HG03442 (cell line): ENCODE results near the gene ACER3.
"Not testable (repeated sequence)": the region's sequence is repeated elsewhere in the genome, so short reads cannot be mapped to it uniquely, and the experiment has no call there.

Experiments used
- ATAC-seq: cut with Tn5 transposase; IDR thresholded peaks from one replicate; pipeline ENCODE4 v1.9.1; 2021; ENCODE audit warnings: mild to moderate bottlenecking, moderate library complexity; ENCODE audit not compliant: unreplicated experiment

The ACER3 gene

DNA sequence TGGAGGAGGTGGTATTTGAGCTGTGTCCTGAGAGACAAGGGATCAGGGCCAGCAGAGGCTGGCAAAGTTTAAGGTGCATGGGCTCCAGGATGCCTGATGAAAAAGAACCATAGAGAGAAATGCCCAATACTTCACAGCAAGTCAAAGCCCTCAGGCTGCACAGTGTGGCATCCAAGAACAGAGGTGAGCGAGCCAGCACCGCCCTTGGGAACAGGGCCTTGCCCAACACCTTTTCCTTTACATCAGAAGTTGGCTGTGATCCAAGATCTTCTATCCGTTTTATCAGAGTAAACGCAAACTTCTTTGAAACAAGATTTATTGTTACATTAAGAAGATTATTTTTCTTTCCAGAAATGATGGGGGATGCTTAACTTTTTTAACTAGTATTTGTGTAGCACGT, 174.9 kb downstream of the ACER3 start:
- no peak for ATAC-seq

DNA sequence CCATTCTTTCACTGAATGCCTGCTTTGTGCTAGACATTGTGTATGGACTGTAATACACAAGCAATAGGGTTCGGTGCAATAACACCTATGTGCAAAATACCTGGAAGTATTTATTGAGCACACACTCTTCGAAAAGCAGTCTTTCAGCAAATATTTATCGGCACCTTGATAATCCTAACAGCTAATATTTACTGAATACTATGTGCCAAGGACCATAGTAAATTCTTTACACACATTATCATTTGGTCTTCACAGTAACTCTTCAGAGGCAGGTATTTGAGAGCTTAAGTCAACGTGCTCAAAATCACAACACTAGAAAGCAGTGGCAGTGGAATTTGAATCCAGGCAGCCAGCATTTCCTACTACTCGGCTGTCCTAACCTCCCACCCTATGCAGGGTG, 175.7 kb downstream of the ACER3 start:
- no peak for ATAC-seq

DNA sequence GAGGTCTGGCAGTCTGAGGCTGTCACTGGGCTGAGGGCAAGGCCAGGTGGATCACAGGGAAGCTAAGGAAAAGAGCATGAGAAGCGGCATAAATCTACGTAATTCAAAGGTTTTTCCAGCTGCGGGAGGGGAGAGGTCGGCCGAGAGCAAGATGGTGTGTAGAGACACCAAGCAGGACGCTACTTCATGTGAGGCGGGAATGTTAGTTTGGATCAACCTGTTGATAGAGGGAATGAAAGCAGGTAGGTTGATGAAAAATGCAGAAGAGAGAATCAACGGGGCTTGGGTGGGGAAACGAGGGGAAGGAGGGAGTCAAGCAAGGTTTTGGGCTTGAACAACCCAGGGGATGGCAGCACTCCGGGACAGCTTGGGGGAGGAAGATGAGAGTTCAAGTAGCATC, 176.3 kb downstream of the ACER3 start:
- ATAC-seq, result no peak

DNA sequence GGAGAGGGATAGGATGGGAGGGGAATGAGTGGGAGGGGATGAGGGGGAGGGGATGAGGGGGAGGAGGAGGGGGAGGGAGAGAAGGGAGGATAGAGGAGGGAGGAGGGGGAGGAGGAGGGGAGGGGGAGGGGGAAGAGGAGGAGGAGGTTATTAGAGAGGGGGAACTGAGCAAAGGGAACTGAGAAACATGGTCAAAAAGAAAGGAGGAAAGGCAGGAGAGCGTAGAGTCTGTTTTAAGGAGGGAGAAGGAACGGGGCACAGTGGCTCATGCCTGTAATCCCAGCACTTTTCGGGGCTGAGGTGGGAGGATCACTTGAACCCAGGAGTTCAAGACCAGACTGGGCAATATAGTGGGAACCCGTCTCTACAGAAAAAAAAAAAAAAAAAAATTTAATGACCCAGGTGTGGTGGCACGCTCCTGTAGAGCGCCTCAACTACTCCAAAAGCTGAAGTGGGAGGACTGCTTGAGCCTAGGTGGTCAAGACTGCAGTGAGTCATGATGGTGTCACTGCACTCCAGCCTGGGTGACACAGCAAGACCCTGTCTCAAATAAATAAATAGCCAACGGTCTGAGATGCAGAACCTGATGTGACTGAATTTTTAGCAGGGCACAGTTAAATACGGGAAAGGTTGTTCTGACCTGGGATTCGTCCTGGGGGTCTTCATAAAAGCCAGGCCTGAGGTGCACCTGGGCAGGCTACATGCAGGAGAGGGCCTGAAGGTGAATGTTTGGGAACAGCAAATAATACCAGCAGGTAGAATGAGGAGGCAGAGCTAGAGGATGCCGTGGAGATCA, 177.5 kb downstream of the ACER3 start:
- no peak for ATAC-seq

DNA sequence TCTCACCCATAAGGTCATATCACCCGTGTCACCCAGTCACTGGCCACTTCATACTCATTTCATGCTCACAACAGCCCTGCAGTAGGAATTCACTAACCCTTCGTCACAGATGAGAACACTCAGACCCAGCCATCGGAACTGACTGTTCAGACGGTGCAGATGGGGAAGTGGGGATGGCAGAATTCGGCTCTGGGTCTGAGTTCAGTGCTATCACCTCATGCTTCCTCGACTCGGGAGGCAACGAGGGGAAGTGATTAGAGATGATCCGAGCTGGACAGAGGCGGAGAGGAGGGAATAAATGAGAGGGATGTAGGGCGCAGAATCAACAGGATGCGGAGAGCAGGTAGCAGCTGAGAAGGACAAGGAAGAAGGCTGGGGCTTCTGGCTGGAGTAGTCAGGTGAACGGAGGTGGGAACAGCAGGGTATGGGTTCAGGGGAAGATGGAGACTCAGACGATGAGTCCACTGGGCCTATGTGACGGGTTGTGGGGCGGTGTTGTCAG, 178.2 kb downstream of the ACER3 start:
- no peak for ATAC-seq

DNA sequence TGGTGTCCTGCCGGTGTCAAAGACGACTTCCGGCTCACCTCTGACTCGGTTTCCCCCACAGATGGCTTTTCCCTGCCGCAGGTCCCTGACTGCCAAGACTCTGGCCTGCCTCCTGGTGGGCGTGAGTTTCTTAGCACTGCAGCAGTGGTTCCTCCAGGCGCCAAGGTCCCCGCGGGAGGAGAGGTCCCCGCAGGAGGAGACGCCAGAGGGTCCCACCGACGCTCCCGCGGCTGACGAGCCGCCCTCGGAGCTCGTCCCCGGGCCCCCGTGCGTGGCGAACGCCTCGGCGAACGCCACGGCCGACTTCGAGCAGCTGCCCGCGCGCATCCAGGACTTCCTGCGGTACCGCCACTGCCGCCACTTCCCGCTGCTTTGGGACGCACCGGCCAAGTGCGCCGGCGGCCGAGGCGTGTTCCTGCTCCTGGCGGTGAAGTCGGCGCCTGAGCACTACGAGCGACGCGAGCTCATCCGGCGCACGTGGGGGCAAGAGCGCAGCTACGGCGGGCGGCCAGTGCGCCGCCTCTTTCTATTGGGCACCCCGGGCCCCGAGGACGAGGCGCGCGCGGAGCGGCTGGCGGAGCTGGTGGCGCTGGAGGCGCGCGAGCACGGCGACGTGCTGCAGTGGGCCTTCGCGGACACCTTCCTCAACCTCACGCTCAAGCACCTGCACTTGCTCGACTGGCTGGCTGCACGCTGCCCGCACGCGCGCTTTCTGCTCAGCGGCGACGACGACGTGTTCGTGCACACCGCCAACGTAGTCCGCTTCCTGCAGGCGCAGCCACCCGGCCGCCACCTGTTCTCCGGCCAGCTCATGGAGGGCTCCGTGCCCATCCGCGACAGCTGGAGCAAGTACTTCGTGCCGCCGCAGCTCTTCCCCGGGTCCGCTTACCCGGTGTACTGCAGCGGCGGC, 179.0 kb downstream of the ACER3 start:
- ATAC-seq, result no peak

DNA sequence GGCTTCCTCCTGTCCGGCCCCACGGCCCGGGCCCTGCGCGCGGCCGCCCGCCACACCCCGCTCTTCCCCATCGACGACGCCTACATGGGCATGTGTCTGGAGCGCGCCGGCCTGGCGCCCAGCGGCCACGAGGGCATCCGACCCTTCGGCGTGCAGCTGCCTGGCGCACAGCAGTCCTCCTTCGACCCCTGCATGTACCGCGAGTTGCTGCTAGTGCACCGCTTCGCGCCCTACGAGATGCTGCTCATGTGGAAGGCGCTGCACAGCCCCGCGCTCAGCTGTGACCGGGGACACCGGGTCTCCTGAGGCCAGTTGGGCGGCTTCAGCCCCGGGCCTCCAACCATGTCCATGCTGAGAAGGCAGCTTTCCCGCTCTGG, 179.7 kb downstream of the ACER3 start:
- no peak for ATAC-seq

DNA sequence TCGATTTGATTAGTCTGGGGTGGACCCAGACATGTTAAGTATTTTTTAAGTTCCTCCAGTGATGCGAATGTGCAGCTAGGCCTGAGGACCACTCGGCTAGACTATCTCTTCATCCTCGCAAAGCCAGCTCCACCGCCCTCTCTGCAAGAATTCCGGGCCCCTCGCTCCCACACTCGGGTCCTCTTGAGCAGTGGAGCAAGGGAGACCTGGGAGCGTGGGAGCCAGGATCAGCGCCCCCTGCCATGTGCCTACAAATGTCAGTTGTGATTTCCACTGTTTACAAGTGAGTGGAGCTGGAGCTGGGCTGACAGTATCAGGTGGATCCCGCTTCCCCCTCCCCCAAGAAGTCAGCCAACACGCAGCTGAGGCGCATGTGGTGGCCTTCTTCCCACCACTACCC, 180.2 kb downstream of the ACER3 start:
- no peak for ATAC-seq

DNA sequence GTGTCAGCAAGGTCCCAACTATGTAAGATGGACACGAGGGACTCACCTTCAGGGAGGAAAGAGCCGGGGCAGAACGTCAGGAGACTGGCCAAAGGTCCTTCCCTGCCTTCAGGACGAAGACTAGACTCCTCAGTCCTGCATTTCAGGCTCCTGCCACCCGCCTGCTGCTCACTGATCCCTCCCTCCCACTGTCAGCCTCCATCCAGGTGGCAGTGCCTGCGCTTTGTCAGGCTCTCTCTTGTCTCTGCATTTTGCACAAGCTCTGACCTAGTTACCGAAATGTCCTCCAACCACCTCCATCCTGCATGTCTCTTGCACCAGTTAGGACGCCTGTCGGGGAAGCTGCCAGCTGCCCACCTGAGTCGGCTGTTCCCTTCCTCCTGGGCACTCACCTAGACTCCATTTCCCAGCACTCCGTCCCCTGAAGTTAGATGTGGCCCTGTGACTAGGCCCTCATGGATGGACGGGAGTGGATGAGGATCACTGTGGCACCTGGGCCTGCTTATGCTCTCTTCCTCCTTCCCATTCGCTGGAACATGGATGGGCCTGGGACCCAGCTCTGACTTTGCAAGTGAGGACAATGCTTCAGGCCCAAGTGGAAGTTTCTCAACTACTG, 181.5 kb downstream of the ACER3 start:
- no peak for ATAC-seq

DNA sequence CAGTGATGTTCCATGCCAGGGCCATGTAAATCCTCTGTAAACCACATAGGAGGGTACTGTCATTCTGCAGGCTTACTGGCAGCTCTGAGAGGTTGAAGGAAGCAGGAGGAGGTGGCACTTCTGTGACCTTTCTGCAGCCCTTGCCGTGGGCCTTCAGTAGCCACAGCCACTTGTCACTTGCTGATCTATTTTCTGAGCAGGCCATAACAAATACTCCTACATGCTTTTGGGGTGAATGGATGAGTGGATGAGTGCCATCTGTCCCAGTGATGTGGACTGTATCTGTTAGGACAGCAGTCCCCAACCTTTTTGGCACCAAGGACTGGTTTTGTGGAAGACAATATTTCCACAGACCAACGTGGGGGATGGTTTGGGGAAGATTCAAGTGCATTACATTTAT, 183.6 kb downstream of the ACER3 start:
- ATAC-seq, result no peak

DNA sequence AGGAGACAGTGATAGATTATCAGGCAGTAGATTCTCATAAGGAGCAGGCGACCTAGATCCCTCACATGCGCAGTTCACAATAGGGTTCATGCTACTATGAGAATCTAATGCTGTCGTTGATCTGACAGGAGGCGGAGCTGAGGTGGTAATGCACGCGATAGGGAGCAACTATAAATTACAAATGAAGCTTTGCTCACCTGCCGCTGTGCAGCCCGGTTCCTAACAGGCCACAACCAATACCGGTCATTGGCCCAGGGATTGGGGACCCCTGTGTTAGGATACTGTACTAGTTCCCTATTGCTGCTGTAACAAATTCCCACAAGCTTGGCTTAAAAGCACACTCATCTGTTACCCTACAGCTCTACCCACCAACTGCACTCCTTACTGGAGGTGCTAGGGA, 184.2 kb downstream of the ACER3 start:
- ATAC-seq, result no peak

DNA sequence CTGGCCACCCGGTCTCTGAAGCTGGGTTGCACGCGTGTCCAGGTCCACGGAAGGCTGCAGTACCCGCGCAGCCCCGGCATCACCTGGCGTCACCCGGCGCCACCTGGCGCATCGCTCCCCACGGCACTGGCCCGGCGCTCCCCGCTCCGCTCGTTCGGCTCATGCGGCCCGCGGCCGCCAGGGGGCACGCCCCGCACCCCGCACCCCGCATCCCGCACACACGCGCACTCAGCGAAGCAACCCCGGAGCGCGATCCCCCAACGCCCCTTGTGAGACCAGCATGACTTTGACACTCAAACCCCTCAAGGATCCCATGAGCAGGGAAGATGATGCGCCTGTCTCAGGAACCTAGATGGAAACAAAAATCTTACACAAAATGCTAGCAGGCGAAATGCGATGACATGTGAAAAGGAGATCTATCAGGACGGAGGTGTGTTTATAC, 185.4 kb downstream of the ACER3 start:
- no peak for ATAC-seq

DNA sequence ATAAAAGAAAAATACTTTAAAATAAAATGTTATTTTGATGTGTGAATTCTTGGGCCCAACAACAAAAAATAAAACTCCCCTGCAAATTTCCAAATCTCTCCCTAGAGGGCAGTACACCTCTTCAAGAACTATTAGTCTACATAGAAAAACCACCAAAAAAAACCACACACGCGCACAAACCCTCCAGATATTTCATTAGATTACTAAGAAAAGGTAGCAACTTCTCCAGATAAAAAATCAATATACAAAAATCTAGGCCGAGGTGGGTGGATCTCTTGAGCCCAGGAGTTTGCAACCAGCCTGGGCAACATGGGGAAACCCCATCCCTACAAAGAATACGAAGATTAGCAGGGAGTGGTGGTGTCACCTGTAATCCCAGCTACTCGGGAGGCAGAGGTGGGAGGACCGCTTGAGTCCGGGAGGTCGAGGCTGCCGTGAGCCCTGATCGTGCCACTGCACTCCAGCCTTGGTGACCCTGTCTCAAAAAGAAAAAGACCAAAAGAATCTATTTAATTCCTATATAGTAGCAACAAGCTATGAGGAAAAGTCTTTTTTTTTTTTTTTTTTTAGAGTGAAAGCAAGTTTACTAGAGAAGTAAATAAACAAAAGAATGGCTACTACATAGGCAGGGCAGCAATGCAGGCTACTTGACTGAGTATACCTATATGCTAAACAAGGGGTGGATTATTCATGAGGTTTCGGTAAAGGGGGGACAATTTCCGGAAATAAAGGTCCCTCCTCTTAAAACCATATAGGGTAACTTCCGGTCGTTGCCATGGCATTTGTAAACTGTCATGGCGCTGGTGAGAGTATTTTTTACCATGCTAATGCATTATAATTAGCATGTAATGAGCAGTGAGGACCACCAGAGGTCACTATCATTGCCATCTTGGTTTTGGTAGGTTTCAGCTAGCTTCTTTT, 186.5 kb downstream of the ACER3 start:
- peak; percentile 75 for ATAC-seq

DNA sequence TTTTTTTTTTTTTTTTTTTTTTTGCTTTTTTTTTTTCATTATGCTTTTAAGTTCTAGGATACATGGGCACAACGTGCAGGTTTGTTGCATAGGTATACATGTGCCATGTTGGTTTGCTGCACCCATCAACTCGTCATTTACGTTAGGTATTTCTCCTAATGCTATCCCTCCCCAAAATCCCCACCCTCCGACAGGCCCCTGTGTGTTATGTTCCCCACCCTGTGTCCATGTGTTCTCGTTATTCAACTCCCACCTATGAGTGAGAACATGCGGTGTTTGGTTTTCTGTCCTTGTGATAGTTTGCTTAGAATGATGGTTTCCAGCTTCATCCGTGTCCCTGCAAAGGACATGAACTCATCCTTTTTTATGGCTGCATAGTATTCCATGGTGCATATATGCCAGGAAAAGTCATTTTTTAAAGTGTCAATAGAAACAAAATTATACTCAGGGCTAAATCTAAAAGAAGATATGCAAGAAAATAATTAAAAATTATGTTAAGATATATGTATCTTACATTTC, 187.3 kb downstream of the ACER3 start:
- ATAC-seq, result not testable (repeated sequence)

DNA sequence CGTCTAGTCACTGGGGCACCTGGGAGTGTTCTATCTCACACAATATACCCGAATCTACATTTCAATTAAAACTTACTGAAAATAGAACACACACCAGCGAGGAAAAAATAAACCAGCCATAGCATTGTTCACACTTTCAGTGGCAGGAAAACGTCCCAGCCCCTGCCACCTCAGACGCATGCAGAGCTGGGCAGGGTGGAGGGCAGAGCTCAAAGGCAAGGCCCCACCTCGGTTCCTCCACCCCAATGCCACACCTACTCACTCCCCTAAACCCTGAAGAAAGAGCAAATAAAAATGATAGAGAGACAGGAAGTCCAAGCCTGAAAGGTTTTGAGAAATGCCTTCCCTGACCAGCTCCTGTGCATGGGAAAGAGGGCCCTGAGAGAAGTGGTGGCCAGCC, 188.3 kb downstream of the ACER3 start:
- no peak for ATAC-seq

DNA sequence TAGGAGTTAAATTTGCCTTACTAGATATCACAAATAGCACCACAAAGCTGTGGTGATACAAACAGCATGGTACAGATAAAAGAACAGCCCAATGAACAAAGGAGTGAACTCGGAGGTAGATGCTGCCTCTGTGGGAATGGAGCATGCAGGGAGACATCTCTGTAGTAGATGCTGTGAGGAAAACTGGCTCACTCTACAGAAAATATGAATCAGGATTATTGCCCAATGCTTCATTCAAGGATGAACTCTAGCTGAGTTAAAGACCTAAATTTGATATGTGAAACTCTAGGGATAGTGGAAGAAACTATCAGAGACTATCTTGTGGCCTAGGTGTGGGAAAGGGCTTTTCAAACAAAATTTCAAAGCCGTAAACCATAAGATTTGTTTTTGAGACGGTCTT, 190.8 kb downstream of the ACER3 start:
- no peak for ATAC-seq

DNA sequence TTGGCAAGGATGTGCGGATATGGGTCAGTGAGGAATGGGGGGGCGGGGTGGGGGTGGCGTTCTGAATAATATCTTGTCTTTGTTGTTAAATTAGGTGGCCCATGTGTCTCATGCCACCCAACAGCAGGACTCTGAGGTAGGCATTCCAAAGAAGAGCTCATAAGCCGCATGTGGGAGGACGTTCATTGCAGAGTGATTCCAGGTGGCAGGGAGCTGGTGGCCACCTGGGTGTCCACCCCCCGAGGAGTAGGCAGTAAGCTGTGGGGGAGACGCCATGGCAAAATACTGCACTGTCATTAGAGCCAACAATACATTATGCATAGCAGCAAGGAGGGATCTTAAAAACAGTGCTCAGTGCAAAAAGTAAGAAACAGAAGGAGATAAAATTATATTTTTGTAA, 191.8 kb downstream of the ACER3 start:
- no peak for ATAC-seq

DNA sequence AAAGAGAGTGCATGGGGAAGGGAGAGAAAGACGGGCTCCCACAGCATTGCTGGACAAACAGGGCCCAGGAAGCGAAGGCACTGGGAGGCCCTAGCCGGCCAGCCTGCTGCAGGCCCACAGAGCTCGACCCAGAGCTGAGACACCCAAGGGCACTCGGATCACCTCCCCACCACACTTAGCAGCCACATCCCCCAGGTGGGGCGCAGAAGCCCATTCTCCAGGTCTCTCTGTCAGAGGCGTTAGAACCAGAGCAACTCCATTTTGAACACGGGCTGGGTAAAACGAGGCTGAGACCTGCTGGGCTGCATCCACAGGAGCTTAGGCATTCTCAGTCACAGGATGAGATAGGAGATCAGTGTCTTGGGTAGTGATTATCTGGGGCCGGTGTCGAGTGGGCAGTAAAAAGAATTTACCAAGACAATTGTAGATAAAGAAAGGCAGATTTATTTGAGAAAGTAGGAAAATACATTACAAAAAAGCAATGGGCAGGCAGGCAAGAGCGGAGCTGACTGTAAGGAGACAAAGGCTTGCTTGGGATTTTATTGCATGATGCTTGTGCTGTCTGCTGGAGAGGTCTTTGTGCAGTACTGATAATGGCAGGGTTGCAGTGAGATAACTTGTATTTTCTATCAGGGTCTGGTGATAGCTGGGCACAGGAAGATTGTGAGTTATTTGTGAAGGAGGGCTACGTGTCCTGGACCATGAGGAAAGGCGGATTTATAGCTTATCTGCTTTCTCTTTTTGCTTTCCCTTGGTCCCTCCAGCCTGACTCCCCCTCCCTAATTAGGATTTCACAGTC, 192.7 kb downstream of the ACER3 start:
- ATAC-seq, result no peak

DNA sequence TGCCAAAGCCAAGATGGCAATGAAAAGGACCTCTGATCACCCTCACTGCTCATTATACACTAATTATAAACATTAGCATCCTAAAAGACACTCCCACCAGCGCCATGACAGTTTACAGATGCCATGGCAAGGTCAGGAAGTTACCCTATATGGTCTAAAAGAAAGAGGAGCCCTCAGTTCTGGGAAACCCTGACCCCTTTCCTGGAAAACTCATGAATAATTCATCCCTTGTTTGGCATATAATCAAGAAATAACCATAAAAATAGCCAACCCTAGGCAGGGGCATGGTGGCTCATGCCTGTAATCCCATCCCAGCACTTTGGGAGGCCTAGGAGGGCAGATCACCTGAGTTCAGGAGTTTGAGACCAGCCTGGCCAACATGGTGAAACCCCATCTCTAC, 193.4 kb downstream of the ACER3 start:
- no peak for ATAC-seq
